GM18507 (cell line): Measurements from ENCODE around the gene B4GALNT3.

Experiments
- DNase-seq: peaks from one replicate; pipeline ENCODE4 v3.0.0; 2011; ENCODE audit warnings: low read depth; ENCODE audit not compliant: insufficient read length; ENCODE audit errors: extremely low spot score
- FAIRE-seq: peaks from 2 replicates; lab custom pipeline; 2011; peaks lifted over from hg19 to GRCh38; lab: Jason Lieb, UNC

The B4GALNT3 gene

DNA sequence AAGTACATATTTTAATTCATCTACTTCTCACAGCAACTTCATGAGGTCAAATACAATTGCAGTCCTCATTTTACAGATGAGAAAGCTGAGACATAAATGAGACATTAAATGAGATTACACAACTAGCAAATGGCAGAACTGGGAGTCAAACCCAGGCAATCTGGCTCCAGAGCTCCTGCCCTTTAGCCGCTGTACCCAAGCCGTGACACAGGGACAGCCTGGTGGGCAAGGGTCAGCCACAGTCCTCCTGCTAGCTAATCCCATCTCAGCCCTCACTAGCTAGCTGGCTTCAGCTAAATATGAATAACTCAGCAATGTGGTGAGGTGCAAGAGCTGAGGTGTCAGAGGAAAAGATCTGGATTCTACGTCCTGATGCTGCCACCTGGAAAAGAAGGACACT, 148.7 kb downstream of the B4GALNT3 start:
- FAIRE-seq (no peak), DNase-seq (no peak)

DNA sequence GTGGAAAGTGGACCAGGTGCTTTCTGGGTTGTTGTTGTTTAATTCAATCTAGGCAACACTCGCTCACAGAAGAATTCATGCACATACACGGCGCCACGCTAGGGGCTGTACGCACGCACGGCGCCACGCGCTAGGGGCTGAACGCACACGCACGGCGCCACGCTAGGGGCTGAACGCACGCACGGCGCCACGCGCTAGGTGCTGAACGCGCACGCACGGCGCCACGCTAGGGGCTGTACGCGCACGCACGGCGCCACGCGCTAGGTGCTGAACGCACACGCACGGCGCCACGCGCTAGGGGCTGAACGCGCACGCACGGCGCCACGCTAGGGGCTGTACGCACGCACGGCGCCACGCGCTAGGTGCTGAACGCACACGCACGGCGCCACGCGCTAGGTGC, 149.2 kb downstream of the B4GALNT3 start:
- FAIRE-seq (no peak), DNase-seq (no peak)

DNA sequence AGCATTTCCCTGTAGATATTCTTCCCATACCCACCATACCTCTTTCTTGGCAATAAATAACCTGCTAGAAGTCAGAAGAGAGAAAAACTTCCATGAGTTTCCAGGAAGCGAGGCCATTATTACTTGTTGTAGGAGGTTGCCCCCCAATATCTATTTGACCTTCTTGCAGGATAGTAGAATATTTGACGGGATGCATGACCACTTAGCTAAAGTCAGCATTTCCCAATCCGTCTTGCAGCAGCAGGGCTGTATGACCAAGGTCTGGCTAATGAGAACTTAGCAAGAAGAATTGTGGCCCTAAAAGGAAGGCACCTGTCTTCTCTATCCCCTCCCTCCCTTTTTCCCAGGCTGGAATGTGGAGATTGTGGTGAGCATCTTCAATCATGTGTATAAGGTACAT, 152.0 kb downstream of the B4GALNT3 start:
- no peak for DNase-seq
- FAIRE-seq, result no peak

DNA sequence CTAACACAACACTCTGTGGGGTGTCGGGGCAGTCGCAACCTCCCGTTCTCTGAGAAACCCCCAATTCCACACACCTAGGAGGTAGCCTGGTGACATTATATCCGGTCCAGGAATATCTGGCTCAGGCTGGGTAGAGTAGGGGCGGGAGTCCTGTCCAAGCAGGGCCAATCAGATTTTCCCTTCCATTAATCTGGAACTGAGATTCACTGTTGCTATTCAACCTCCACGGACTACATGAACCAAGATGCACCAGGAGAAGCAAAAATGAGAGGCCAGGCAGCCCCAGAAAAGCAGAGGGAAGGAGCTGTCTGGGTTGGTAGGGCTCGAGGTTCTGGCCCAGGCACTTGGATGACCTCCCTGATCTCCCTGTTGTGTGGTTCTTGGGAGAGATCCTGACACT, 152.6 kb downstream of the B4GALNT3 start:
- FAIRE-seq, result no peak

DNA sequence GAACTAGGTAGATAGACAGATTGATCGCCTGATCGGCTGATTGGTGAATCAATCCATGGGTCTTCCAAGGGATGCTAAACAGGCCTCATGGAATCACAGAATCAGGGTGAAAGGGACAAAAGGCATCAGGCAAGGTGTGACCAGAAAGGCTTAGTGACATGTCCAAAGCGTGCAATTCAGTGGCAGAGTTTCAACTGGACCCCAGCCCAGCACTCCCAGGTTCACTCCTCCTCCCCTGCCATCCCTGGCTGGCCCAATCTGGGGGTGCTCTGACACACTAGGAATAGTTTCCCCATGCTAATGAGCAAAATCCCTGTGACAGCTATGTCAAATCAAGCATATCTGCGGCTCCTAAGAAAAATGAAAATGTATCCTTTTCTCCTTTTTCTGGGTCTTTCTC, 153.1 kb downstream of the B4GALNT3 start:
- DNase-seq (no peak), FAIRE-seq (no peak)

More for the DNA sequence above, 152.6 kb downstream of the B4GALNT3 start:
- no peak for DNase-seq
